HCT116 (cell line): ENCODE results near the gene TMSB4Y. TPM values are rescaled to one million over a fixed set of nuclear protein-coding genes. Genes with fewer than 3 reads are reported as not detected.

Source experiments
- ATAC-seq: fragments of 200-7000 bp; cut with Tn5 transposase; 2 replicates; pipeline ENCODE4 v1.9.1; 2020; ENCODE audit warnings: mild to moderate bottlenecking, moderate library complexity
- BruUV-seq: library from RNA; stranded (reverse); fragments of 400-500 nt; replicated peaks from 2 replicates; lab custom pipeline; 2021; lab: Mats Ljungman, UMichigan
- CTCF ChIA-PET: fragments of 300-600 bp; sonication (Branson Sonifier 250); formaldehyde crosslinking; loops from one replicate; lab custom pipeline; 2021; ENCODE audit warnings: antibody characterized with exemption; lab: Charles Lee
- POLR2A ChIA-PET: fragments of 300-600, 350-600 bp; sonication (Branson Sonifier 250); formaldehyde crosslinking; loops from one replicate; lab custom pipeline; 2021; ENCODE audit warnings: antibody characterized with exemption; lab: Charles Lee
- RAD21 ChIA-PET, 2 experiments: fragments of 300-600 bp; sonication (Branson Sonifier 250); formaldehyde crosslinking; loops; one replicate each; lab custom pipeline; 2023; ENCODE audit warnings: low total read pairs in 2 of 2; ENCODE audit not compliant: uncharacterized antibody in 2 of 2, unreplicated experiment in 2 of 2, low non-redundant PET in 1 of 2; lab: Charles Lee
- DNase-seq: peaks from one replicate; pipeline ENCODE4 v3.0.0-alpha.2; 2010; ENCODE audit warnings: low read depth, low spot score
- H2AFZ ChIP-seq: fragments of 200-600 bp; shearing (Covaris generic), sonication (generic); 2 replicates; pipeline ENCODE4 v1.6.1; 2017; ENCODE audit warnings: low read depth, mixed run types, mixed read lengths, antibody characterized with exemption, low read length; ENCODE audit not compliant: poor library complexity, severe bottlenecking
- H3K27ac ChIP-seq: 2 replicates; pipeline ENCODE4 v1.5.1; 2012; ENCODE audit warnings: low read depth, low read length
- H3K27me3 ChIP-seq: fragments of 200-600 bp; sonication (generic); 2 replicates; pipeline ENCODE4 v1.6.1; 2016; ENCODE audit warnings: mixed run types, low read length, mixed read lengths; ENCODE audit not compliant: insufficient read depth
- H3K36me3 ChIP-seq, 2 experiments: fragments of 200-500 bp in 1 of 2; fragments of 200-600 bp in 1 of 2; sonication (Bioruptor generic) in 1 of 2; sonication (generic) in 1 of 2; 2 replicates each; pipeline versions ENCODE4 v1.5.1 to v1.6.1; 2014 to 2016; ENCODE audit warnings: low read length in 2 of 2, inconsistent platforms in 1 of 2, mixed read lengths in 1 of 2, mixed run types in 1 of 2; ENCODE audit not compliant: insufficient read depth in 2 of 2, control insufficient read depth in 1 of 2
- H3K4me1 ChIP-seq, 2 experiments: fragments of 200-600 bp in 1 of 2; sonication (generic) in 1 of 2; 2 replicates each; pipeline versions ENCODE4 v1.5.1 to v1.6.1; 2012 to 2017; ENCODE audit warnings: low read length in 2 of 2, inconsistent platforms in 1 of 2, mild to moderate bottlenecking in 1 of 2, mixed read lengths in 1 of 2, mixed run types in 1 of 2, moderate library complexity in 1 of 2; ENCODE audit not compliant: insufficient read depth in 2 of 2, control insufficient read depth in 1 of 2
- H3K4me2 ChIP-seq: fragments of 200-600 bp; sonication (generic); 2 replicates; pipeline ENCODE4 v1.6.1; 2017; ENCODE audit warnings: mixed run types, low read length, mixed read lengths
- H3K4me3 ChIP-seq, 2 experiments: fragments of 200-600 bp in 1 of 2; sonication (generic) in 1 of 2; replicated peaks in 1 of 2; 2 replicates each; pipeline ENCODE4 v1.5.1; 2011 to 2016; ENCODE audit warnings: low read length in 2 of 2, control low read depth in 1 of 2, low read depth in 1 of 2, mild to moderate bottlenecking in 1 of 2, mixed read lengths in 1 of 2, mixed run types in 1 of 2
- H3K79me2 ChIP-seq: fragments of 200-600 bp; sonication (generic); 2 replicates; pipeline ENCODE4 v1.6.1; 2017; ENCODE audit warnings: mild to moderate bottlenecking, mixed run types, low read length, moderate library complexity, mixed read lengths; ENCODE audit not compliant: insufficient read depth
- H3K9ac ChIP-seq: fragments of 200-600 bp; sonication (generic); 2 replicates; pipeline ENCODE4 v1.6.1; 2016; ENCODE audit warnings: low read length, mixed read lengths
- H3K9me2 ChIP-seq: fragments of 200-600 bp; sonication (generic), shearing (Covaris generic); 2 replicates; pipeline ENCODE4 v1.6.1; 2017; ENCODE audit warnings: mixed run types, mild to moderate bottlenecking, moderate library complexity; ENCODE audit not compliant: insufficient read depth
- H3K9me3 ChIP-seq, 2 experiments: fragments of 200-500 bp in 1 of 2; fragments of 200-600 bp in 1 of 2; sonication (Bioruptor generic) in 1 of 2; sonication (generic) in 1 of 2; 2 replicates each; pipeline ENCODE4 v1.6.1; 2014 to 2017; ENCODE audit warnings: low read length in 2 of 2, mixed read lengths in 2 of 2, inconsistent platforms in 1 of 2, low read depth in 1 of 2, mild to moderate bottlenecking in 1 of 2, mixed run types in 1 of 2, moderate library complexity in 1 of 2; ENCODE audit not compliant: control insufficient read depth in 1 of 2, insufficient read depth in 1 of 2
- H4K20me1 ChIP-seq: fragments of 200-600 bp; sonication (generic), shearing (Covaris generic); 2 replicates; pipeline ENCODE4 v1.6.1; 2017; ENCODE audit warnings: mixed run types, mild to moderate bottlenecking, moderate library complexity; ENCODE audit not compliant: insufficient read depth
- EZH2phosphoT487 ChIP-seq: fragments of 200-600 bp; IDR thresholded peaks from 2 replicates; pipeline ENCODE4 v1.6.1; 2018; ENCODE audit warnings: antibody characterized with exemption, borderline replicate concordance
- TCF7L2 ChIP-seq: IDR thresholded peaks from 2 replicates; pipeline ENCODE4 v1.7.0; 2011; ENCODE audit warnings: borderline replicate concordance, inconsistent platforms; ENCODE audit not compliant: insufficient read depth, insufficient read length; ENCODE audit errors: extremely low read depth
- YY1 ChIP-seq: IDR thresholded peaks from 2 replicates; pipeline ENCODE4 v1.6.1; 2011; ENCODE audit warnings: low read length, low read depth, moderate library complexity, mild to moderate bottlenecking; ENCODE audit not compliant: insufficient replicate concordance; ENCODE audit errors: extremely low read depth
- intact Hi-C: fragments of 100-400 bp; cut with micrococcal nuclease; formaldehyde crosslinking; loops from 2 replicates; pipeline ENCODE4 v1.10.0; 2022
- total RNA-seq: library from RNA; stranded (reverse); gene quantifications from one replicate; pipeline ENCODE4 v1.2.1, GENCODE V29; 2021; ENCODE audit not compliant: unreplicated experiment
- TF ChIP-seq, protein P1 (sequence below), 3 experiments: fragments of 200-600 bp in 1 of 3; sonication (generic) in 1 of 3; IDR thresholded peaks in 2 of 3; conservative IDR thresholded peaks in 1 of 3; 2 replicates each; pipeline ENCODE4 v1.5.1; 2012 to 2017; ENCODE audit warnings: low read depth in 2 of 3, low read length in 2 of 3, antibody characterized with exemption in 1 of 3, borderline replicate concordance in 1 of 3, control low read depth in 1 of 3, mild to moderate bottlenecking in 1 of 3, mixed read lengths in 1 of 3, mixed run types in 1 of 3, moderate library complexity in 1 of 3; ENCODE audit not compliant: insufficient read depth in 1 of 3

TMSB4Y gene
- total RNA-seq, 1 experiment from 2014 or later = 0.76 TPM

DNA sequence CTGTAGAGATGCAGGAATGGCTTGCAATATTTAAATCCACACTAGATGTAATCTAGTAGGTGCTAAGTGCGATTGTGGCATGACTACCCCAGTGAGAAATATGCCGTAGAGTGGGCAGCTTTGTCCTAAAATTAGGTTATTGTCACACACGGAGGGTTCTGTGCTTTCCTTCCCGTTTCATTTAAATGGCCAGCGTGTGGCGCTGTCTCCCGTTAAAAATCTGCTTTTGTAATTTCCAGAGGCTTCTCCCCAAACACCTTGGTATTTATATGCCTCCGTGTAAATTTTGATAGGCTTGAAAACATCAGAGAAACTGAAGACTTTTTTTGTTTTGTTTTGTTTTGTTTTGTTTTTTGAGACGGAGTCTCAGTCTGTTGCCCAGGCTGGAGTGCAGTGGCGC lies 34.9 kb downstream of the TMSB4Y start:
- ChIA-PET RAD21 (no interaction called here), CTCF (no interaction called here), POLR2A (no interaction called here)
- Histone ChIP-seq H3K4me2 (no peak overlapping the region), H3K27ac (no peak overlapping the region), H3K79me2 (no peaks in the 10 kb centered on the region), H3K27me3 (no peaks in the 10 kb centered on the region), H3K9me2 (no peaks in the 10 kb centered on the region), H4K20me1 (no peaks in the 10 kb centered on the region), H3K9me3 (no peaks in the 10 kb centered on the region), H3K4me3 (no peak overlapping the region), H3K4me1 (no peaks in the 10 kb centered on the region), H3K9ac (no peak overlapping the region), H2AFZ (no peak overlapping the region), H3K36me3 (no peaks in the 10 kb centered on the region)
- TF ChIP-seq, protein P1, sequence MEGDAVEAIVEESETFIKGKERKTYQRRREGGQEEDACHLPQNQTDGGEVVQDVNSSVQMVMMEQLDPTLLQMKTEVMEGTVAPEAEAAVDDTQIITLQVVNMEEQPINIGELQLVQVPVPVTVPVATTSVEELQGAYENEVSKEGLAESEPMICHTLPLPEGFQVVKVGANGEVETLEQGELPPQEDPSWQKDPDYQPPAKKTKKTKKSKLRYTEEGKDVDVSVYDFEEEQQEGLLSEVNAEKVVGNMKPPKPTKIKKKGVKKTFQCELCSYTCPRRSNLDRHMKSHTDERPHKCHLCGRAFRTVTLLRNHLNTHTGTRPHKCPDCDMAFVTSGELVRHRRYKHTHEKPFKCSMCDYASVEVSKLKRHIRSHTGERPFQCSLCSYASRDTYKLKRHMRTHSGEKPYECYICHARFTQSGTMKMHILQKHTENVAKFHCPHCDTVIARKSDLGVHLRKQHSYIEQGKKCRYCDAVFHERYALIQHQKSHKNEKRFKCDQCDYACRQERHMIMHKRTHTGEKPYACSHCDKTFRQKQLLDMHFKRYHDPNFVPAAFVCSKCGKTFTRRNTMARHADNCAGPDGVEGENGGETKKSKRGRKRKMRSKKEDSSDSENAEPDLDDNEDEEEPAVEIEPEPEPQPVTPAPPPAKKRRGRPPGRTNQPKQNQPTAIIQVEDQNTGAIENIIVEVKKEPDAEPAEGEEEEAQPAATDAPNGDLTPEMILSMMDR (IDR thresholded peaks at IDR 0.05 in 2 of 3, conservative IDR thresholded peaks at IDR 0.05 in 1 of 3; ENCODE audit: borderline replicate concordance in 1 of 3, insufficient read depth in 1 of 3, low read depth in 2 of 3, low read length in 2 of 3) = peak in 1 of 3 experiments; percentile 26; a peak in 1 of 6 replicates
- TF ChIP-seq EZH2phosphoT487 = no peak
- BruUV-seq = no TSS peak
- intact Hi-C loops = no loop called here
- DNase-seq = no peak
- no peak for ATAC-seq

- H3K4me3 ChIP-seq = peak overlapping the region; percentile 33 to 40
- peak; percentile 89 for ATAC-seq
Observed at GRCh38 chrY:13751289-13752071, 47.8 kb downstream of the TMSB4Y start.

More at GRCh38 chrY:13751289-13752071, 47.8 kb downstream of the TMSB4Y start:
- peak; percentile 3 for DNase-seq
- no peaks in the 10 kb centered on the region for H3K4me1 ChIP-seq
- no peaks in the 10 kb centered on the region for H3K27me3 ChIP-seq
- H3K9ac ChIP-seq = peak overlapping the region; percentile 36; the same call in 1 of the 2 replicates
- ChIA-PET CTCF (no interaction called here), RAD21 (no interaction called here), POLR2A (no interaction called here)
- no peaks in the 10 kb centered on the region for H3K9me2 ChIP-seq
- no peaks in the 10 kb centered on the region for H3K36me3 ChIP-seq
- H4K20me1 ChIP-seq = no peaks in the 10 kb centered on the region
- BruUV-seq = no TSS peak
- intact Hi-C loops = no loop called here
- peak overlapping the region; percentile 43 for H3K4me2 ChIP-seq
- H3K9me3 ChIP-seq = no peaks in the 10 kb centered on the region
- H2AFZ ChIP-seq = no peak overlapping the region
- TF ChIP-seq, protein P1 (IDR thresholded peaks at IDR 0.05 in 2 of 3, conservative IDR thresholded peaks at IDR 0.05 in 1 of 3; ENCODE audit: borderline replicate concordance in 1 of 3, insufficient read depth in 1 of 3, low read depth in 2 of 3, low read length in 2 of 3) = peak in 2 of 3 experiments; percentile 19 to 23; a peak in 2 of 6 replicates
- TF ChIP-seq YY1 (no peak), TCF7L2 (no peak)
- no peak overlapping the region for H3K27ac ChIP-seq
- H3K79me2 ChIP-seq = no peaks in the 10 kb centered on the region
